HCT116 (cell line): ENCODE data around the gene ITGA1. TPM values are rescaled to one million over a fixed set of nuclear protein-coding genes. Genes with fewer than 3 reads are reported as not detected.

Experiments
- ATAC-seq: fragments of 200-7000 bp; cut with Tn5 transposase; 2 replicates; pipeline ENCODE4 v1.9.1; 2020; ENCODE audit warnings: mild to moderate bottlenecking, moderate library complexity
- BruUV-seq: library from RNA; stranded (reverse); fragments of 400-500 nt; replicated peaks from 2 replicates; lab custom pipeline; 2021; lab: Mats Ljungman, UMichigan
- CTCF ChIA-PET: fragments of 300-600 bp; sonication (Branson Sonifier 250); formaldehyde crosslinking; loops from one replicate; lab custom pipeline; 2021; ENCODE audit warnings: antibody characterized with exemption; lab: Charles Lee
- POLR2A ChIA-PET: fragments of 300-600, 350-600 bp; sonication (Branson Sonifier 250); formaldehyde crosslinking; loops from one replicate; lab custom pipeline; 2021; ENCODE audit warnings: antibody characterized with exemption; lab: Charles Lee
- RAD21 ChIA-PET, 2 experiments: fragments of 300-600 bp; sonication (Branson Sonifier 250); formaldehyde crosslinking; loops; one replicate each; lab custom pipeline; 2023; ENCODE audit warnings: low total read pairs in 2 of 2; ENCODE audit not compliant: uncharacterized antibody in 2 of 2, unreplicated experiment in 2 of 2, low non-redundant PET in 1 of 2; lab: Charles Lee
- DNase-seq: peaks from one replicate; pipeline ENCODE4 v3.0.0-alpha.2; 2010; ENCODE audit warnings: low read depth, low spot score
- H2AFZ ChIP-seq: fragments of 200-600 bp; shearing (Covaris generic), sonication (generic); 2 replicates; pipeline ENCODE4 v1.6.1; 2017; ENCODE audit warnings: low read depth, mixed run types, mixed read lengths, antibody characterized with exemption, low read length; ENCODE audit not compliant: poor library complexity, severe bottlenecking
- H3K27ac ChIP-seq: 2 replicates; pipeline ENCODE4 v1.5.1; 2012; ENCODE audit warnings: low read depth, low read length
- H3K27me3 ChIP-seq: fragments of 200-600 bp; sonication (generic); 2 replicates; pipeline ENCODE4 v1.6.1; 2016; ENCODE audit warnings: mixed run types, low read length, mixed read lengths; ENCODE audit not compliant: insufficient read depth
- H3K36me3 ChIP-seq, 2 experiments: fragments of 200-500 bp in 1 of 2; fragments of 200-600 bp in 1 of 2; sonication (Bioruptor generic) in 1 of 2; sonication (generic) in 1 of 2; 2 replicates each; pipeline versions ENCODE4 v1.5.1 to v1.6.1; 2014 to 2016; ENCODE audit warnings: low read length in 2 of 2, inconsistent platforms in 1 of 2, mixed read lengths in 1 of 2, mixed run types in 1 of 2; ENCODE audit not compliant: insufficient read depth in 2 of 2, control insufficient read depth in 1 of 2
- H3K4me1 ChIP-seq, 2 experiments: fragments of 200-600 bp in 1 of 2; sonication (generic) in 1 of 2; 2 replicates each; pipeline versions ENCODE4 v1.5.1 to v1.6.1; 2012 to 2017; ENCODE audit warnings: low read length in 2 of 2, inconsistent platforms in 1 of 2, mild to moderate bottlenecking in 1 of 2, mixed read lengths in 1 of 2, mixed run types in 1 of 2, moderate library complexity in 1 of 2; ENCODE audit not compliant: insufficient read depth in 2 of 2, control insufficient read depth in 1 of 2
- H3K4me2 ChIP-seq: fragments of 200-600 bp; sonication (generic); 2 replicates; pipeline ENCODE4 v1.6.1; 2017; ENCODE audit warnings: mixed run types, low read length, mixed read lengths
- H3K4me3 ChIP-seq, 2 experiments: fragments of 200-600 bp in 1 of 2; sonication (generic) in 1 of 2; replicated peaks in 1 of 2; 2 replicates each; pipeline ENCODE4 v1.5.1; 2011 to 2016; ENCODE audit warnings: low read length in 2 of 2, control low read depth in 1 of 2, low read depth in 1 of 2, mild to moderate bottlenecking in 1 of 2, mixed read lengths in 1 of 2, mixed run types in 1 of 2
- H3K79me2 ChIP-seq: fragments of 200-600 bp; sonication (generic); 2 replicates; pipeline ENCODE4 v1.6.1; 2017; ENCODE audit warnings: mild to moderate bottlenecking, mixed run types, low read length, moderate library complexity, mixed read lengths; ENCODE audit not compliant: insufficient read depth
- H3K9ac ChIP-seq: fragments of 200-600 bp; sonication (generic); 2 replicates; pipeline ENCODE4 v1.6.1; 2016; ENCODE audit warnings: low read length, mixed read lengths
- H3K9me2 ChIP-seq: fragments of 200-600 bp; sonication (generic), shearing (Covaris generic); 2 replicates; pipeline ENCODE4 v1.6.1; 2017; ENCODE audit warnings: mixed run types, mild to moderate bottlenecking, moderate library complexity; ENCODE audit not compliant: insufficient read depth
- H3K9me3 ChIP-seq, 2 experiments: fragments of 200-500 bp in 1 of 2; fragments of 200-600 bp in 1 of 2; sonication (Bioruptor generic) in 1 of 2; sonication (generic) in 1 of 2; 2 replicates each; pipeline ENCODE4 v1.6.1; 2014 to 2017; ENCODE audit warnings: low read length in 2 of 2, mixed read lengths in 2 of 2, inconsistent platforms in 1 of 2, low read depth in 1 of 2, mild to moderate bottlenecking in 1 of 2, mixed run types in 1 of 2, moderate library complexity in 1 of 2; ENCODE audit not compliant: control insufficient read depth in 1 of 2, insufficient read depth in 1 of 2
- H4K20me1 ChIP-seq: fragments of 200-600 bp; sonication (generic), shearing (Covaris generic); 2 replicates; pipeline ENCODE4 v1.6.1; 2017; ENCODE audit warnings: mixed run types, mild to moderate bottlenecking, moderate library complexity; ENCODE audit not compliant: insufficient read depth
- CBX3 ChIP-seq: IDR thresholded peaks from 2 replicates; pipeline ENCODE4 v1.6.1; 2012; ENCODE audit warnings: low read depth
- CEBPB ChIP-seq: IDR thresholded peaks from 2 replicates; pipeline ENCODE4 v1.6.1; 2012; ENCODE audit warnings: low read depth
- EGR1 ChIP-seq: IDR thresholded peaks from 2 replicates; pipeline ENCODE4 v1.6.1; 2012; ENCODE audit warnings: low read depth
- ELF1 ChIP-seq: IDR thresholded peaks from 2 replicates; pipeline ENCODE4 v1.6.1; 2012; ENCODE audit warnings: low read depth, borderline replicate concordance
- EZH2 ChIP-seq: fragments of 200-600 bp; sonication (generic); IDR thresholded peaks from 2 replicates; pipeline ENCODE4 v1.6.1; 2017; ENCODE audit warnings: antibody characterized with exemption, mixed run types
- EZH2phosphoT487 ChIP-seq: fragments of 200-600 bp; IDR thresholded peaks from 2 replicates; pipeline ENCODE4 v1.6.1; 2018; ENCODE audit warnings: antibody characterized with exemption, borderline replicate concordance
- FOSL1 ChIP-seq: IDR thresholded peaks from 2 replicates; pipeline ENCODE4 v1.6.1; 2012; ENCODE audit warnings: low read depth
- JUND ChIP-seq: IDR thresholded peaks from 2 replicates; pipeline ENCODE4 v1.6.1; 2012
- POLR2A ChIP-seq: IDR thresholded peaks from 2 replicates; pipeline ENCODE4 v1.7.0; 2011; ENCODE audit warnings: borderline replicate concordance; ENCODE audit not compliant: insufficient read depth, insufficient read length; ENCODE audit errors: extremely low read depth
- POLR2AphosphoS5 ChIP-seq: IDR thresholded peaks from 2 replicates; pipeline ENCODE4 v1.6.1; 2011; ENCODE audit warnings: mild to moderate bottlenecking, low read depth, low read length, moderate library complexity
- RAD21 ChIP-seq: IDR thresholded peaks from 2 replicates; pipeline ENCODE4 v1.6.1; 2012; ENCODE audit warnings: low read depth, mild to moderate bottlenecking
- SP1 ChIP-seq: IDR thresholded peaks from 2 replicates; pipeline ENCODE4 v1.6.1; 2012; ENCODE audit warnings: low read depth
- TCF7L2 ChIP-seq: IDR thresholded peaks from 2 replicates; pipeline ENCODE4 v1.7.0; 2011; ENCODE audit warnings: borderline replicate concordance, inconsistent platforms; ENCODE audit not compliant: insufficient read depth, insufficient read length; ENCODE audit errors: extremely low read depth
- YY1 ChIP-seq: IDR thresholded peaks from 2 replicates; pipeline ENCODE4 v1.6.1; 2011; ENCODE audit warnings: low read length, low read depth, moderate library complexity, mild to moderate bottlenecking; ENCODE audit not compliant: insufficient replicate concordance; ENCODE audit errors: extremely low read depth
- ZNF274 ChIP-seq: fragments of 200-500 bp; sonication (Bioruptor generic); IDR thresholded peaks from 2 replicates; pipeline ENCODE4 v1.6.1; 2014; ENCODE audit warnings: mild to moderate bottlenecking, low read depth, low read length, inconsistent platforms
- intact Hi-C: fragments of 100-400 bp; cut with micrococcal nuclease; formaldehyde crosslinking; loops from 2 replicates; pipeline ENCODE4 v1.10.0; 2022
- total RNA-seq: library from RNA; stranded (reverse); gene quantifications from one replicate; pipeline ENCODE4 v1.2.1, GENCODE V29; 2021; ENCODE audit not compliant: unreplicated experiment
- TF ChIP-seq, protein P1 (sequence below): IDR thresholded peaks from 2 replicates; pipeline ENCODE4 v1.6.1; 2012
- TF ChIP-seq, protein P2 (sequence below): IDR thresholded peaks from 2 replicates; pipeline ENCODE4 v1.6.1; 2012; ENCODE audit warnings: low read depth
- TF ChIP-seq, protein P3 (sequence below): IDR thresholded peaks from 2 replicates; pipeline ENCODE4 v1.6.1; 2011; ENCODE audit warnings: mild to moderate bottlenecking, low read length, moderate library complexity; ENCODE audit not compliant: insufficient replicate concordance; ENCODE audit errors: extremely low read depth
- TF ChIP-seq, protein P4 (sequence below): IDR thresholded peaks from 2 replicates; pipeline ENCODE4 v1.6.1; 2012

ITGA1 gene
- total RNA-seq, 1 experiment from 2014 or later: 1.8 TPM

- no peak overlapping the region for H3K4me3 ChIP-seq
- RAD21 ChIA-PET: no interaction called here
- no peaks in the 10 kb centered on the region for H3K36me3 ChIP-seq
- no peak overlapping the region for H2AFZ ChIP-seq
- H3K27ac ChIP-seq: no peak overlapping the region
- H3K9ac ChIP-seq: no peak overlapping the region
- CTCF ChIA-PET: no interaction called here
- BruUV-seq: no TSS peak
- no peaks in the 10 kb centered on the region for H3K9me3 ChIP-seq
- H3K4me1 ChIP-seq: no peaks in the 10 kb centered on the region
- POLR2A ChIA-PET: no interaction called here
- H3K9me2 ChIP-seq: no peaks in the 10 kb centered on the region
- H3K4me2 ChIP-seq: no peak overlapping the region
- H3K79me2 ChIP-seq: no peaks in the 10 kb centered on the region
- DNase-seq (no peak), ATAC-seq (no peak)
- intact Hi-C loops: no loop called here
- TF ChIP-seq CEBPB: no peak
- TF ChIP-seq, protein P1, sequence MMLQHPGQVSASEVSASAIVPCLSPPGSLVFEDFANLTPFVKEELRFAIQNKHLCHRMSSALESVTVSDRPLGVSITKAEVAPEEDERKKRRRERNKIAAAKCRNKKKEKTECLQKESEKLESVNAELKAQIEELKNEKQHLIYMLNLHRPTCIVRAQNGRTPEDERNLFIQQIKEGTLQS: no peak
- TF ChIP-seq FOSL1: no peak
- TF ChIP-seq, protein P2, sequence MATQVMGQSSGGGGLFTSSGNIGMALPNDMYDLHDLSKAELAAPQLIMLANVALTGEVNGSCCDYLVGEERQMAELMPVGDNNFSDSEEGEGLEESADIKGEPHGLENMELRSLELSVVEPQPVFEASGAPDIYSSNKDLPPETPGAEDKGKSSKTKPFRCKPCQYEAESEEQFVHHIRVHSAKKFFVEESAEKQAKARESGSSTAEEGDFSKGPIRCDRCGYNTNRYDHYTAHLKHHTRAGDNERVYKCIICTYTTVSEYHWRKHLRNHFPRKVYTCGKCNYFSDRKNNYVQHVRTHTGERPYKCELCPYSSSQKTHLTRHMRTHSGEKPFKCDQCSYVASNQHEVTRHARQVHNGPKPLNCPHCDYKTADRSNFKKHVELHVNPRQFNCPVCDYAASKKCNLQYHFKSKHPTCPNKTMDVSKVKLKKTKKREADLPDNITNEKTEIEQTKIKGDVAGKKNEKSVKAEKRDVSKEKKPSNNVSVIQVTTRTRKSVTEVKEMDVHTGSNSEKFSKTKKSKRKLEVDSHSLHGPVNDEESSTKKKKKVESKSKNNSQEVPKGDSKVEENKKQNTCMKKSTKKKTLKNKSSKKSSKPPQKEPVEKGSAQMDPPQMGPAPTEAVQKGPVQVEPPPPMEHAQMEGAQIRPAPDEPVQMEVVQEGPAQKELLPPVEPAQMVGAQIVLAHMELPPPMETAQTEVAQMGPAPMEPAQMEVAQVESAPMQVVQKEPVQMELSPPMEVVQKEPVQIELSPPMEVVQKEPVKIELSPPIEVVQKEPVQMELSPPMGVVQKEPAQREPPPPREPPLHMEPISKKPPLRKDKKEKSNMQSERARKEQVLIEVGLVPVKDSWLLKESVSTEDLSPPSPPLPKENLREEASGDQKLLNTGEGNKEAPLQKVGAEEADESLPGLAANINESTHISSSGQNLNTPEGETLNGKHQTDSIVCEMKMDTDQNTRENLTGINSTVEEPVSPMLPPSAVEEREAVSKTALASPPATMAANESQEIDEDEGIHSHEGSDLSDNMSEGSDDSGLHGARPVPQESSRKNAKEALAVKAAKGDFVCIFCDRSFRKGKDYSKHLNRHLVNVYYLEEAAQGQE: no peak
- TF ChIP-seq EGR1: no peak
- no peak for TF ChIP-seq ZNF274
- no peak for TF ChIP-seq EZH2phosphoT487
- TF ChIP-seq, protein P3, sequence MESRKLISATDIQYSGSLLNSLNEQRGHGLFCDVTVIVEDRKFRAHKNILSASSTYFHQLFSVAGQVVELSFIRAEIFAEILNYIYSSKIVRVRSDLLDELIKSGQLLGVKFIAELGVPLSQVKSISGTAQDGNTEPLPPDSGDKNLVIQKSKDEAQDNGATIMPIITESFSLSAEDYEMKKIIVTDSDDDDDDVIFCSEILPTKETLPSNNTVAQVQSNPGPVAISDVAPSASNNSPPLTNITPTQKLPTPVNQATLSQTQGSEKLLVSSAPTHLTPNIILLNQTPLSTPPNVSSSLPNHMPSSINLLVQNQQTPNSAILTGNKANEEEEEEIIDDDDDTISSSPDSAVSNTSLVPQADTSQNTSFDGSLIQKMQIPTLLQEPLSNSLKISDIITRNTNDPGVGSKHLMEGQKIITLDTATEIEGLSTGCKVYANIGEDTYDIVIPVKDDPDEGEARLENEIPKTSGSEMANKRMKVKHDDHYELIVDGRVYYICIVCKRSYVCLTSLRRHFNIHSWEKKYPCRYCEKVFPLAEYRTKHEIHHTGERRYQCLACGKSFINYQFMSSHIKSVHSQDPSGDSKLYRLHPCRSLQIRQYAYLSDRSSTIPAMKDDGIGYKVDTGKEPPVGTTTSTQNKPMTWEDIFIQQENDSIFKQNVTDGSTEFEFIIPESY: no peak
- no peak for TF ChIP-seq RAD21
- TF ChIP-seq ELF1: no peak
- TF ChIP-seq CBX3: no peak
- TF ChIP-seq YY1: no peak
- TF ChIP-seq POLR2AphosphoS5: no peak
- TF ChIP-seq POLR2A: no peak
- no peak for TF ChIP-seq TCF7L2
- TF ChIP-seq, protein P4, sequence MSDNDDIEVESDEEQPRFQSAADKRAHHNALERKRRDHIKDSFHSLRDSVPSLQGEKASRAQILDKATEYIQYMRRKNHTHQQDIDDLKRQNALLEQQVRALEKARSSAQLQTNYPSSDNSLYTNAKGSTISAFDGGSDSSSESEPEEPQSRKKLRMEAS: no peak
- TF ChIP-seq SP1: no peak
- no peak for TF ChIP-seq JUND
- TF ChIP-seq EZH2: no peak
- H4K20me1 ChIP-seq: no peaks in the 10 kb centered on the region
- no peaks in the 10 kb centered on the region for H3K27me3 ChIP-seq
Measured at GRCh38 chr5:52771343-52772039, 16.2 kb upstream of the ITGA1 start.
